Measurements from ENCODE around the gene ZSCAN5C.

GRCh38 chr19:56211718-56212117 is 9.6 kb downstream of the ZSCAN5C start:
- TF ChIP-seq CTCF (IDR thresholded peaks at IDR 0.05; ENCODE audit: insufficient read depth, low read length, poor library complexity, severe bottlenecking) (no peak), EZH2phosphoT487 (conservative IDR thresholded peaks at IDR 0.05; ENCODE audit: low read length) (no peak)
